ENCODE data around the gene COG7. TPM values are rescaled to one million over a fixed set of nuclear protein-coding genes. Genes with fewer than 3 reads are reported as not detected.
A peak's percentile ranks its signal among the peaks of the same experiment; 100 is the strongest.

Gene COG7
- polyA plus RNA-seq, 1 of the 3 experiments (the other 2 are of a cell fraction): 33.0 TPM

DNA sequence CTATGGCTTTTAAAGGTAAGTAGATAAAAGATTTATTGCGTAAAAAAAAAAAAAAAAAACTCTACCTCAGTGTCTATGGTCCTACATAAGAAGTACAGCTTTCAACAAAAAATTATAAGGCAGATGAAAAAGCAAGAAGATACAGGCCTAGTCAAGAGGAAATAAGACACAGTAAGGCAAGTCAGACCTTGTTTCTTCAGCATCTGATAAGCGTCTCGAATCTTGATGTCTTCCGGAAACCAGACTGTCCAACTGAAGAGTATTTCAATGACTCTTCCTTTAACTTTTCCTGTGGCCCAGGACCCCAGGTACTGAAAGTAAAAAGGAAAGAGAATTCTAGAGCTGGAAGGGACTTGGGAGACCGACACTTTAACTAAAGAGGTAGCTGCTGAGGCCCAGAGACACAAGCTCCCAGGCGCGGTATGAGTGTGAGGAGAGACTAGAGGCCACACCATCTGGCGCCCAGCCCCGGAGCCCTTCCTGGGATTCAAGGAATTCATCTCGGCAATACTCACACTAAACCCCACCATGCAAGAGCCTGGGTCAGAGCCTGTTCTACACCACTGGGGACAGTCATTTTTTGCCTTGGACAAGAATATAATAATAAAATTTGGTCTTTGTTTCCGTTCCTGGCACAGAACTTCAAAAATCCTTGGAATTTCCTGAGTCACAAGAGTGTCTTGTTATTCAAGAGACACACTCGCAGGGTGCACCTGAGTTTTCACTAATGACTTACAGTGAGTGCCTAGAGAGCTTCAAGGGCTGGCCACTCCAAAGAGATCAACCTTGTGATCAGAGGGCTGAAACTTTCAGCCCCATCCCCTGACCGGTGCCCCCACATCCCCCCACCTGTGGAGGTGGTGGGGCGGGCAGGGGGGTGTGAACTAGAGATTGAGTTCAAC, 38.8 kb upstream of the COG7 start:
- WGBS (ENCODE audit: low lambda C conversion rate): 80% methylated on average over 14 of the region's 14 CpGs
- Histone ChIP-seq H3K36me3 (replicated peaks in 1 of 2; ENCODE audit: control insufficient read depth in 1 of 2, insufficient read depth in 2 of 2, low read length in 1 of 2) (peaks cover 36 to 48% of the 10 kb centered on the region in 2 experiments), H3K9ac (no peak overlapping the region), H3K27ac (ENCODE audit: low read depth in 2 of 2, low read length in 1 of 2) (no peak overlapping the region), H3K27me3 (ENCODE audit: insufficient read depth) (no peaks in the 10 kb centered on the region), H3K4me1 (ENCODE audit: control insufficient read depth in 1 of 2, insufficient read depth in 2 of 2, low read depth in 1 of 2, low read length in 1 of 2) (peaks cover 0 to 7% of the 10 kb centered on the region in 2 experiments; a peak in 1 of 4 replicates), H3F3A (replicated peaks; ENCODE audit: insufficient read depth) (peaks cover 3% of the 10 kb centered on the region), H4K20me1 (ENCODE audit: insufficient read depth) (peaks cover 10% of the 10 kb centered on the region; the same call in 1 of the 2 replicates), H2AFZ (ENCODE audit: low read depth) (no peak overlapping the region), H3K79me2 (ENCODE audit: insufficient read depth) (peaks cover 6% of the 10 kb centered on the region; the same call in 1 of the 2 replicates), H3K9me3 (no peaks in the 10 kb centered on the region), H3K9me2 (no peaks in the 10 kb centered on the region), H3K4me3 (ENCODE audit: low read depth in 2 of 2, low read length in 1 of 2) (no peak overlapping the region), H3K4me2 (no peak overlapping the region)
- ChIA-PET POLR2A (no interaction called here), CTCF (no interaction called here)
- no peak for TF ChIP-seq SIN3A (IDR thresholded peaks at IDR 0.05; ENCODE audit: borderline replicate concordance, low read depth, low read length)
- no peak for TF ChIP-seq TCF12 (IDR thresholded peaks at IDR 0.05)
- TF ChIP-seq, protein P1, sequence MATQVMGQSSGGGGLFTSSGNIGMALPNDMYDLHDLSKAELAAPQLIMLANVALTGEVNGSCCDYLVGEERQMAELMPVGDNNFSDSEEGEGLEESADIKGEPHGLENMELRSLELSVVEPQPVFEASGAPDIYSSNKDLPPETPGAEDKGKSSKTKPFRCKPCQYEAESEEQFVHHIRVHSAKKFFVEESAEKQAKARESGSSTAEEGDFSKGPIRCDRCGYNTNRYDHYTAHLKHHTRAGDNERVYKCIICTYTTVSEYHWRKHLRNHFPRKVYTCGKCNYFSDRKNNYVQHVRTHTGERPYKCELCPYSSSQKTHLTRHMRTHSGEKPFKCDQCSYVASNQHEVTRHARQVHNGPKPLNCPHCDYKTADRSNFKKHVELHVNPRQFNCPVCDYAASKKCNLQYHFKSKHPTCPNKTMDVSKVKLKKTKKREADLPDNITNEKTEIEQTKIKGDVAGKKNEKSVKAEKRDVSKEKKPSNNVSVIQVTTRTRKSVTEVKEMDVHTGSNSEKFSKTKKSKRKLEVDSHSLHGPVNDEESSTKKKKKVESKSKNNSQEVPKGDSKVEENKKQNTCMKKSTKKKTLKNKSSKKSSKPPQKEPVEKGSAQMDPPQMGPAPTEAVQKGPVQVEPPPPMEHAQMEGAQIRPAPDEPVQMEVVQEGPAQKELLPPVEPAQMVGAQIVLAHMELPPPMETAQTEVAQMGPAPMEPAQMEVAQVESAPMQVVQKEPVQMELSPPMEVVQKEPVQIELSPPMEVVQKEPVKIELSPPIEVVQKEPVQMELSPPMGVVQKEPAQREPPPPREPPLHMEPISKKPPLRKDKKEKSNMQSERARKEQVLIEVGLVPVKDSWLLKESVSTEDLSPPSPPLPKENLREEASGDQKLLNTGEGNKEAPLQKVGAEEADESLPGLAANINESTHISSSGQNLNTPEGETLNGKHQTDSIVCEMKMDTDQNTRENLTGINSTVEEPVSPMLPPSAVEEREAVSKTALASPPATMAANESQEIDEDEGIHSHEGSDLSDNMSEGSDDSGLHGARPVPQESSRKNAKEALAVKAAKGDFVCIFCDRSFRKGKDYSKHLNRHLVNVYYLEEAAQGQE (IDR thresholded peaks at IDR 0.05; ENCODE audit: low read depth, low read length): no peak
- TF ChIP-seq FOXM1 (IDR thresholded peaks at IDR 0.05; ENCODE audit: low read depth): no peak
- no peak for TF ChIP-seq POLR2AphosphoS5 (IDR thresholded peaks at IDR 0.05; ENCODE audit: low read depth, low read length)
- TF ChIP-seq TAF1 (IDR thresholded peaks at IDR 0.05; ENCODE audit: borderline replicate concordance, low read depth, low read length): no peak
- TF ChIP-seq RAD21 (IDR thresholded peaks at IDR 0.05; ENCODE audit: low read length): no peak
- no peak for TF ChIP-seq MXI1 (IDR thresholded peaks at IDR 0.05; ENCODE audit: low read depth, low read length)
- peak; percentile 45; the same call in 1 of the 2 replicates for TF ChIP-seq TEAD4 (IDR thresholded peaks at IDR 0.05; ENCODE audit: borderline replicate concordance, insufficient read depth)
- TF ChIP-seq FOSL2 (IDR thresholded peaks at IDR 0.05; ENCODE audit: borderline replicate concordance, low read depth): peak; percentile 19; the same call in 1 of the 2 replicates
- TF ChIP-seq RXRA (IDR thresholded peaks at IDR 0.05; ENCODE audit: borderline replicate concordance, low read depth): no peak
- TF ChIP-seq FOXJ3 (CRISPR knock-in tag; IDR thresholded peaks at IDR 0.05): no peak
- TF ChIP-seq, protein P2, sequence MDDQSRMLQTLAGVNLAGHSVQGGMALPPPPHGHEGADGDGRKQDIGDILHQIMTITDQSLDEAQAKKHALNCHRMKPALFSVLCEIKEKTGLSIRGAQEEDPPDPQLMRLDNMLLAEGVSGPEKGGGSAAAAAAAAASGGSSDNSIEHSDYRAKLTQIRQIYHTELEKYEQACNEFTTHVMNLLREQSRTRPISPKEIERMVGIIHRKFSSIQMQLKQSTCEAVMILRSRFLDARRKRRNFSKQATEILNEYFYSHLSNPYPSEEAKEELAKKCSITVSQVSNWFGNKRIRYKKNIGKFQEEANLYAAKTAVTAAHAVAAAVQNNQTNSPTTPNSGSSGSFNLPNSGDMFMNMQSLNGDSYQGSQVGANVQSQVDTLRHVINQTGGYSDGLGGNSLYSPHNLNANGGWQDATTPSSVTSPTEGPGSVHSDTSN (IDR thresholded peaks at IDR 0.05): no peak
- TF ChIP-seq GABPA (IDR thresholded peaks at IDR 0.05; ENCODE audit: low read depth): no peak
- TF ChIP-seq, protein P3, sequence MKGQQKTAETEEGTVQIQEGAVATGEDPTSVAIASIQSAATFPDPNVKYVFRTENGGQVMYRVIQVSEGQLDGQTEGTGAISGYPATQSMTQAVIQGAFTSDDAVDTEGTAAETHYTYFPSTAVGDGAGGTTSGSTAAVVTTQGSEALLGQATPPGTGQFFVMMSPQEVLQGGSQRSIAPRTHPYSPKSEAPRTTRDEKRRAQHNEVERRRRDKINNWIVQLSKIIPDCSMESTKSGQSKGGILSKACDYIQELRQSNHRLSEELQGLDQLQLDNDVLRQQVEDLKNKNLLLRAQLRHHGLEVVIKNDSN (IDR thresholded peaks at IDR 0.05; ENCODE audit: borderline replicate concordance, low read depth): no peak
- TF ChIP-seq NFIC (IDR thresholded peaks at IDR 0.05; ENCODE audit: borderline replicate concordance): peak; percentile 24; the same call in 1 of the 2 replicates
- TF ChIP-seq RFX5 (IDR thresholded peaks at IDR 0.05; ENCODE audit: low read length): no peak
- DNase-seq: no peak
